ENCODE data around the gene SMURF2. TPM values are rescaled to one million over a fixed set of nuclear protein-coding genes. Genes with fewer than 3 reads are reported as not detected.

The SMURF2 gene
- total and polyA plus RNA-seq, 10 of the 15 experiments (the other 5 are each of a cell fraction or from before 2014, with no cell fraction given), result 2.8 to 13.4 (median 7.5) TPM

- CTCF ChIA-PET, result interaction anchor here (1.2 to 2.0 kb wide), 2 partner anchors 9 to 221 kb away, joined by 4 to 7 read pairs; no protein-coding TSS in a partner anchor
- Histone ChIP-seq H3K79me2 (ENCODE audit: control insufficient read depth, insufficient read depth, low read length) (peaks cover 2% of the 10 kb centered on the region), H2AFZ (ENCODE audit: control insufficient read depth, low read depth, low read length) (no peak overlapping the region), H3K9me3 (replicated peaks; ENCODE audit: control insufficient read depth, insufficient read depth, low read length) (no peaks in the 10 kb centered on the region), H4K20me1 (ENCODE audit: control insufficient read depth, insufficient read depth) (no peaks in the 10 kb centered on the region), H3K27ac (ENCODE audit: control insufficient read depth, insufficient read depth) (no peak overlapping the region), H3K4me3 (no peak overlapping the region), H3K4me1 (ENCODE audit: control insufficient read depth, insufficient read depth, low read length) (peaks cover 14% of the 10 kb centered on the region), H3K9ac (ENCODE audit: control insufficient read depth, insufficient read depth, low read length) (no peak overlapping the region), H3K36me3 (ENCODE audit: control insufficient read depth in 2 of 2, insufficient read depth in 2 of 2, low read length in 1 of 2) (no peaks in the 10 kb centered on the region; a peak in 2 of 4 replicates), H3K27me3 (replicated peaks in 1 of 2; ENCODE audit: control insufficient read depth in 2 of 2, insufficient read depth in 2 of 2, low read length in 1 of 2) (no peaks in the 10 kb centered on the region), H3K4me2 (ENCODE audit: control insufficient read depth, insufficient read depth) (no peak overlapping the region)
- in situ Hi-C loops (cut with MboI) (no loop called here), intact Hi-C loops (cut with micrococcal nuclease; ENCODE audit: unreplicated experiment) (loop anchor here (5.0 kb wide), 1 partner anchor 37 kb away; no protein-coding TSS in a partner anchor)
- RAD21 ChIA-PET (ENCODE audit: unreplicated experiment), result no interaction called here
- ATAC-seq (no peak), FAIRE-seq (no peak), DNase-seq (ENCODE audit: low read depth, low spot score) (no peak)
- no TSS peak for BruUV-seq (replicated peaks)
- POLR2A ChIA-PET, result no interaction called here
- WGBS (ENCODE audit: insufficient coverage, insufficient replicate concordance, low lambda C conversion rate, missing lambda C conversion rate), result 96% methylated on average over 4 of the region's 4 CpGs
- TF ChIP-seq BCLAF1 (IDR thresholded peaks at IDR 0.05) (no peak), EP300 (IDR thresholded peaks at IDR 0.05; ENCODE audit: borderline replicate concordance in 1 of 2, control insufficient read depth in 1 of 2, low read depth in 2 of 2, low read length in 2 of 2) (no peak), ZBED1 (IDR thresholded peaks at IDR 0.05; ENCODE audit: borderline replicate concordance) (no peak), RFX5 (IDR thresholded peaks at IDR 0.05; ENCODE audit: low read depth, low read length) (no peak), HSF1 (IDR thresholded peaks at IDR 0.05; ENCODE audit: low read depth, low read length) (no peak)
- SMC1A ChIA-PET (ENCODE audit: uncharacterized antibody, unreplicated experiment), result interaction anchor here (1.0 to 2.3 kb wide), 3 partner anchors 9 to 92 kb away, joined by 4 to 10 read pairs (median 4); no protein-coding TSS in a partner anchor
These were observed 22.6 kb downstream of the SMURF2 start for GRCh38 chr17:64639516-64639915.
